ENCODE measurements around the gene GPR132. TPM values are rescaled to one million over a fixed set of nuclear protein-coding genes. Genes with fewer than 3 reads are reported as not detected.

GPR132 gene
- total and polyA plus RNA-seq, 2 of the 8 experiments (the other 6 are each of a cell fraction or from before 2014, with no cell fraction given) = 0.11 TPM; not detected in 1

- WGBS, 2 experiments (ENCODE audit: extremely low coverage in 1 of 2, insufficient coverage in 1 of 2, insufficient read length in 1 of 2, insufficient replicate concordance in 2 of 2, low coverage in 1 of 2, low lambda C conversion rate in 2 of 2, missing lambda C conversion rate in 1 of 2) = 84% methylated on average over 14 of the region's 14 CpGs; no CpG with 5 or more reads in 1 of the 2 experiments
- no peaks in the 10 kb centered on the region for H3K36me3 ChIP-seq (ENCODE audit: control insufficient read depth in 2 of 4, insufficient read depth in 4 of 4, low read length in 3 of 4)
- H4K20me1 ChIP-seq (replicated peaks in 1 of 2; ENCODE audit: control insufficient read depth in 1 of 2, insufficient read depth in 2 of 2, low read length in 2 of 2) = no peaks in the 10 kb centered on the region
- no peak overlapping the region for H3K56ac ChIP-seq (replicated peaks; ENCODE audit: insufficient read length, low read depth, low read length)
- H2BK5ac ChIP-seq (ENCODE audit: low read depth, low read length) = no peak overlapping the region
- no peak overlapping the region for H3K27ac ChIP-seq (ENCODE audit: low read depth, low read length)
- FAIRE-seq (no peak), DNase-seq (ENCODE audit: low read depth in 1 of 2, low spot score in 2 of 2) (no peak)
- H3K4me3 ChIP-seq (ENCODE audit: extremely low read depth in 1 of 4, insufficient read depth in 2 of 4, low read depth in 3 of 4, low read length in 4 of 4) = no peak overlapping the region
- POLR2A ChIA-PET (ENCODE audit: partially characterized antibody) = no interaction called here
- no peak overlapping the region for H4K8ac ChIP-seq (ENCODE audit: extremely low read depth, insufficient read depth, low read length)
- no peak overlapping the region for H3K23ac ChIP-seq (ENCODE audit: insufficient read length)
- H2BK12ac ChIP-seq (ENCODE audit: low read depth, low read length) = no peak overlapping the region
- no peak overlapping the region for H3K14ac ChIP-seq (ENCODE audit: insufficient read length)
- no peak overlapping the region for H2AFZ ChIP-seq (ENCODE audit: low read length)
- no peak overlapping the region for H3K18ac ChIP-seq (ENCODE audit: extremely low read depth, low read length)
- H3K23me2 ChIP-seq (ENCODE audit: low read depth, low read length) = no peaks in the 10 kb centered on the region
- no peaks in the 10 kb centered on the region for H3K79me2 ChIP-seq (ENCODE audit: control insufficient read depth in 1 of 2, insufficient read depth in 2 of 2, low read length in 2 of 2)
- H3K4me2 ChIP-seq (ENCODE audit: insufficient read depth in 1 of 2, low read depth in 2 of 2, low read length in 2 of 2) = no peak overlapping the region
- no peak overlapping the region for H3K4ac ChIP-seq (replicated peaks; ENCODE audit: insufficient read length, low read depth, low read length)
- no peak overlapping the region for H2AK5ac ChIP-seq (ENCODE audit: low read depth, low read length)
- CTCF ChIA-PET (ENCODE audit: partially characterized antibody) = no interaction called here
- no peak overlapping the region for H2BK120ac ChIP-seq (replicated peaks; ENCODE audit: low read depth, low read length)
- peaks cover 0 to 2% (median 0%) of the 10 kb centered on the region in 4 experiments; a peak in 1 of 7 replicates for H3K4me1 ChIP-seq (replicated peaks in 1 of 4; ENCODE audit: control insufficient read depth in 3 of 4, insufficient read depth in 4 of 4, low read length in 3 of 4)
- no peak overlapping the region for H2BK15ac ChIP-seq (ENCODE audit: low read length)
- H4K91ac ChIP-seq (replicated peaks; ENCODE audit: insufficient read length, low read length) = no peak overlapping the region
- no peak overlapping the region for H2BK20ac ChIP-seq (ENCODE audit: low read length)
- no peak overlapping the region for H4K5ac ChIP-seq (ENCODE audit: insufficient read length, low read depth, low read length)
- H3K27me3 ChIP-seq (replicated peaks in 1 of 4; ENCODE audit: control insufficient read depth in 3 of 4, extremely low read depth in 1 of 4, insufficient read depth in 3 of 4, low read length in 3 of 4) = peaks cover 0 to 4% (median 2%) of the 10 kb centered on the region in 4 experiments; a peak in 5 of 7 replicates
- H3K9me3 ChIP-seq (ENCODE audit: insufficient read depth in 2 of 2, low read depth in 1 of 2, low read length in 1 of 2) = no peaks in the 10 kb centered on the region
- H3K9ac ChIP-seq (replicated peaks in 1 of 4; ENCODE audit: extremely low read depth in 1 of 4, low read depth in 3 of 4, low read length in 3 of 4) = no peak overlapping the region
- H3K79me1 ChIP-seq (ENCODE audit: low read depth, low read length) = no peaks in the 10 kb centered on the region
- TF ChIP-seq RFX5 (IDR thresholded peaks at IDR 0.05; ENCODE audit: borderline replicate concordance, low read depth, low read length) = no peak
- TF ChIP-seq CBX5 (IDR thresholded peaks at IDR 0.05; ENCODE audit: low read depth, low read length) = no peak
- TF ChIP-seq CREB1 (IDR thresholded peaks at IDR 0.05) = no peak
- no peak for TF ChIP-seq TEAD4 (IDR thresholded peaks at IDR 0.05; ENCODE audit: low read depth, low read length)
- TF ChIP-seq RBBP5 (IDR thresholded peaks at IDR 0.05; ENCODE audit: borderline replicate concordance, low read depth, low read length) = no peak
- TF ChIP-seq CTCF (IDR thresholded peaks at IDR 0.05; ENCODE audit: control extremely low read depth in 1 of 3, insufficient read depth in 1 of 3, low read depth in 1 of 3, low read length in 3 of 3) = no peak
- no peak for TF ChIP-seq POLR2A (IDR thresholded peaks at IDR 0.05; ENCODE audit: control extremely low read depth in 1 of 2, low read depth in 2 of 2, low read length in 2 of 2)
- no peak for TF ChIP-seq MAX (IDR thresholded peaks at IDR 0.05)
- no peak for TF ChIP-seq BCL11A (IDR thresholded peaks at IDR 0.05; ENCODE audit: low read depth in 2 of 2, low read length in 2 of 2)
- no peak for TF ChIP-seq JUND (IDR thresholded peaks at IDR 0.05; ENCODE audit: low read length)
- TF ChIP-seq GABPA (IDR thresholded peaks at IDR 0.05; ENCODE audit: borderline replicate concordance, insufficient read depth, low read length) = no peak
Observed at GRCh38 chr14:105039458-105040205, 25.6 kb downstream of the GPR132 start.

Data from H1 (cell line).